ENCODE data around the gene MAEA. TPM values are rescaled to one million over a fixed set of nuclear protein-coding genes. Genes with fewer than 3 reads are reported as not detected.

MAEA gene
- total and polyA plus RNA-seq, 11 donors = 38.1 to 57.2 (median 45.1) TPM

- whole genome bisulfite sequencing, 4 donors = 95 to 97% (median 97%) methylated on average over 10 to 14 of the region's 14 CpGs
- DNase-seq = peak in 3 of 5 donors; percentile 11 to 39 (median 13)
- peaks cover 0 to 46% (median 16%) of the 10 kb centered on the region in 9 donors for H3K36me3 ChIP-seq
Observed at GRCh38 chr4:1374706-1375045, 85.0 kb downstream of the MAEA start.

DNA sequence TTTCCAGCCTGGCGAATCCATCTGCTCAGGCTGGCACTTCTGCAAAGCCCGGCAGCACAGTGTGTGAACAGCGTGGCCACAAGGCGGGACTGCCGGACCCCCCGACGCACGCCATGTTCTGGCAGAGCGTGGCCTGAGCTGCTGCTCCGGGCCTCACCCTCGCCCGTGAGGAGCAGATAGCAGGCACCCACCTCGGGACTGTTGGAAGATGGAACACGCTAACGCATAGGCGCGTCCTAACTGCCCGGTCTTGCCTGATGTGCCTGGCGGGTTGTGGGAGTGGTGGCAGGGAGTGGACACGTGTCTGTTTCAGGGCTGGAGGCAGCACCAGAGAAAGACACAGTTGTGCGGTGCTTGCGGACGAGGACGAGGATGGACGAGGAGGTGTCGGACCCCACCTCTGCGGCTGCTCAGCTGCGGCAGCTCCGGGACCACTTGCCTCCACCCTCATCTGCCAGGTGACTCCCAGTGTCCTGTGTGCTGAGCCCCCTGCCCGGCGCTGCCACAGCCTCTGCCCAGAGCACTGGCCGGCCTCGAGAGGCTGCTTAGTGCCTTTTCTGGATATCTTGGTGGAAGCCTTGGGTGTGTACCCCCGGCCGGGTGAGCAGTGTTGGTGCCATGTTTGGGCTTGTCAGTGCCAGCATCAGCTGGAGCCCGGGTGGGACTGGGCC lies 85.5 kb downstream of the MAEA start:
- Histone ChIP-seq H3K9me3 (no peaks in the 10 kb centered on the region), H3K27me3 (no peaks in the 10 kb centered on the region), H3K4me3 (no peak overlapping the region), H3K36me3 (peaks cover 0 to 46% (median 16%) of the 10 kb centered on the region in 9 donors), H3K4me1 (no peaks in the 10 kb centered on the region), H3K27ac (no peak overlapping the region)
- DNase-seq = peak in 3 of 5 donors; percentile 22 to 46 (median 22)
- intact Hi-C loops (cut with DNase I) = no loop called here
- ATAC-seq = no peak
- TF ChIP-seq, protein P1, sequence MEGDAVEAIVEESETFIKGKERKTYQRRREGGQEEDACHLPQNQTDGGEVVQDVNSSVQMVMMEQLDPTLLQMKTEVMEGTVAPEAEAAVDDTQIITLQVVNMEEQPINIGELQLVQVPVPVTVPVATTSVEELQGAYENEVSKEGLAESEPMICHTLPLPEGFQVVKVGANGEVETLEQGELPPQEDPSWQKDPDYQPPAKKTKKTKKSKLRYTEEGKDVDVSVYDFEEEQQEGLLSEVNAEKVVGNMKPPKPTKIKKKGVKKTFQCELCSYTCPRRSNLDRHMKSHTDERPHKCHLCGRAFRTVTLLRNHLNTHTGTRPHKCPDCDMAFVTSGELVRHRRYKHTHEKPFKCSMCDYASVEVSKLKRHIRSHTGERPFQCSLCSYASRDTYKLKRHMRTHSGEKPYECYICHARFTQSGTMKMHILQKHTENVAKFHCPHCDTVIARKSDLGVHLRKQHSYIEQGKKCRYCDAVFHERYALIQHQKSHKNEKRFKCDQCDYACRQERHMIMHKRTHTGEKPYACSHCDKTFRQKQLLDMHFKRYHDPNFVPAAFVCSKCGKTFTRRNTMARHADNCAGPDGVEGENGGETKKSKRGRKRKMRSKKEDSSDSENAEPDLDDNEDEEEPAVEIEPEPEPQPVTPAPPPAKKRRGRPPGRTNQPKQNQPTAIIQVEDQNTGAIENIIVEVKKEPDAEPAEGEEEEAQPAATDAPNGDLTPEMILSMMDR (IDR thresholded peaks at IDR 0.05) = no peak
- TF ChIP-seq POLR2A (IDR thresholded peaks at IDR 0.05) = no peak
- WGBS, 4 donors = 95 to 98% (median 97%) methylated on average over 21 to 36 of the region's 36 CpGs

More at GRCh38 chr4:1374706-1375045, 85.0 kb downstream of the MAEA start:
- no peaks in the 10 kb centered on the region for H3K27me3 ChIP-seq
- intact Hi-C loops (cut with DNase I) = no loop called here
- no peaks in the 10 kb centered on the region for H3K9me3 ChIP-seq
- no peak for ATAC-seq
- no peak overlapping the region for H3K4me3 ChIP-seq
- H3K4me1 ChIP-seq = no peaks in the 10 kb centered on the region
- TF ChIP-seq POLR2A (IDR thresholded peaks at IDR 0.05) = no peak
- H3K27ac ChIP-seq = no peak overlapping the region

- H3K4me1 ChIP-seq = no peaks in the 10 kb centered on the region
- H3K27ac ChIP-seq = no peak overlapping the region
- ATAC-seq (no peak), DNase-seq (peak in 3 of 5 donors; percentile 16 to 41 (median 23))
- WGBS, 4 donors = 87 to 92% (median 89%) methylated on average over 6 to 17 of the region's 17 CpGs
- H3K27me3 ChIP-seq = no peaks in the 10 kb centered on the region
- TF ChIP-seq, protein P1 (IDR thresholded peaks at IDR 0.05) = no peak
- no peak for TF ChIP-seq POLR2A (IDR thresholded peaks at IDR 0.05)
- no peaks in the 10 kb centered on the region for H3K9me3 ChIP-seq
- H3K36me3 ChIP-seq = peaks cover 0 to 45% (median 14%) of the 10 kb centered on the region in 9 donors
- intact Hi-C loops (cut with DNase I) = no loop called here
- no peak overlapping the region for H3K4me3 ChIP-seq
Observed at GRCh38 chr4:1375761-1376322, 86.2 kb downstream of the MAEA start.

DNA sequence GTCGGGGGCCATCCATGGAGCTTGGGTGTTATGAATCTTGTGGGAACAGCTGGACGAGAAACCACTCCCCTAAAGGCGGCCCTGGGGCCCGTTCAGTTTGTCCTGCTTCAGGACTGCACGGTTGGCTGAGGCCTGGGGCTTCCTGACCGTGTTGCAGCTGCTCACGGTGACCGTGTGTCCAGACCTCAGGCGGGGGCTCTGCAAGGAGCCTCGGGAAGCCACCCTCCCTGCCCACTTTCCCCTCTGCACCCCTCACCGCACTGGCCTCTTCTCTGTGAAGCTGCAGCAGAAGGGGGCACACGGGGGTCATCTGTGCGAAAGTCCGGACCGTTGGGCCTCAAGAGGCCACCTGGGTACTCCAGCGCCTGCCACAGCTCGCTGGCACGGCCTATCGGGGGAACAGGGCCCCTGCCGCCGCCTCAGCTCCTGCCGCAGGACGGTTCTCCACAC lies 86.7 kb downstream of the MAEA start:
- H3K36me3 ChIP-seq = peaks cover 0 to 48% (median 16%) of the 10 kb centered on the region in 9 donors
- DNase-seq (peak in 3 of 5 donors; percentile 14 to 47 (median 16)), ATAC-seq (no peak)
- intact Hi-C loops (cut with DNase I) = no loop called here
- no peaks in the 10 kb centered on the region for H3K27me3 ChIP-seq
- no peaks in the 10 kb centered on the region for H3K9me3 ChIP-seq
- no peak overlapping the region for H3K27ac ChIP-seq
- no peaks in the 10 kb centered on the region for H3K4me1 ChIP-seq
- WGBS, 4 donors = 91 to 97% (median 93%) methylated on average over 7 to 23 of the region's 23 CpGs
- H3K4me3 ChIP-seq = no peak overlapping the region
- no peak for TF ChIP-seq POLR2A (IDR thresholded peaks at IDR 0.05)
- TF ChIP-seq, protein P1 (IDR thresholded peaks at IDR 0.05) = no peak
